Activated CD8-positive, alpha-beta T cell treated with anti-CD3 and anti-CD28 coated beads for 36 hours (primary cell): ENCODE results near the gene SPNS2. TPM values are rescaled to one million over a fixed set of nuclear protein-coding genes. Genes with fewer than 3 reads are reported as not detected.

Source experiments
- ATAC-seq: fragments of 200-7000 bp; cut with Tn5 transposase; one replicate; pipeline ENCODE4 v1.10.0; 2021; ENCODE audit warnings: mild to moderate bottlenecking, moderate library complexity
- CTCF ChIA-PET: fragments of 350-600 bp; sonication (Branson Sonifier 250); formaldehyde crosslinking; loops from one replicate; lab custom pipeline; 2021; ENCODE audit warnings: antibody characterized with exemption; lab: Charles Lee
- POLR2A ChIA-PET: fragments of 350-600 bp; sonication (Branson Sonifier 250); formaldehyde crosslinking; loops from one replicate; lab custom pipeline; 2021; ENCODE audit warnings: antibody characterized with exemption; lab: Charles Lee
- DNase-seq: peaks from one replicate; pipeline ENCODE4 v3.0.0-alpha.2; 2020
- H3K27ac Mint-ChIP-seq: one replicate; pipeline ENCODE4 v1.8.0; 2021; ENCODE audit warnings: mild to moderate bottlenecking, mixed read lengths
- H3K27me3 Mint-ChIP-seq: one replicate; pipeline ENCODE4 v1.8.0; 2021; ENCODE audit warnings: mixed read lengths
- H3K36me3 Mint-ChIP-seq: one replicate; pipeline ENCODE4 v1.8.0; 2021; ENCODE audit warnings: low read depth, mixed read lengths
- H3K4me1 Mint-ChIP-seq: one replicate; pipeline ENCODE4 v1.8.0; 2021; ENCODE audit warnings: low read depth, mixed read lengths
- H3K4me3 Mint-ChIP-seq: one replicate; pipeline ENCODE4 v1.8.0; 2021; ENCODE audit warnings: mild to moderate bottlenecking, moderate library complexity, mixed read lengths
- H3K9me3 Mint-ChIP-seq: one replicate; pipeline ENCODE4 v1.8.0; 2021; ENCODE audit warnings: mixed read lengths
- intact Hi-C: fragments of 100-400 bp; cut with micrococcal nuclease; formaldehyde crosslinking; loops from one replicate; pipeline ENCODE4 v1.10.0; 2022
- total RNA-seq, 2 experiments: library from RNA; stranded (reverse); gene quantifications; one replicate each; pipeline ENCODE4 v1.2.3, GENCODE V29; 2021
- TF ChIP-seq, protein P1 (sequence below): fragments of 200-600 bp; IDR thresholded peaks from one replicate; pipeline ENCODE4 v1.8.0; 2022; ENCODE audit warnings: antibody characterized with exemption, mild to moderate bottlenecking

The SPNS2 gene
- total RNA-seq, 2 experiments from 2014 or later = 0.95 to 1.2 TPM

DNA sequence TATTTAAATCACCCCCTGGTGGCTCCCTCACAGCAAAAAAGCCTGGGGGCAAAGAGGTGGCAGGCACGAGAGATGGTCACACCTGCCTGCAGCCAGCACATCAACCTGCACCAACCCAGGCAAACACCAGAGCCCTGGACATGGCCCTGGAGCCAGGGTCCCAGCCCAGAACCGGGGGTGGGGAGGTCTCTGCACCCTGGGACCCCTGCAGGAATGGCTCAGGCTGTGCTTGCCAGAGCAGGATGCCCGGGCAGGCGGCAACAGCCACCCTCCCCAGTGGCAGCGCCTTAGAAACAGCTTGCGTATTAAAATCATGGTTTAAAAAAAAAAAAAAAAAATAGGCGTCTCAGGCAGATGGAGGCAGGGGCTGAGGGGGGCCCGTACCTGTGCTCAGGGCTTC lies 40.3 kb downstream of the SPNS2 start:
- CTCF ChIA-PET = no interaction called here
- H3K4me3 Mint-ChIP-seq = no peak overlapping the region
- intact Hi-C loops = loop anchor here (10.0 kb wide), 1 partner anchor 114 kb away; no protein-coding TSS in a partner anchor
- H3K27me3 Mint-ChIP-seq = no peaks in the 10 kb centered on the region
- DNase-seq = no peak
- no peak overlapping the region for H3K27ac Mint-ChIP-seq
- no peak for ATAC-seq
- no peaks in the 10 kb centered on the region for H3K9me3 Mint-ChIP-seq
- peaks cover 10% of the 10 kb centered on the region for H3K36me3 Mint-ChIP-seq
- H3K4me1 Mint-ChIP-seq = no peaks in the 10 kb centered on the region
- POLR2A ChIA-PET = interaction anchor here (5.7 kb wide), 1 partner anchor 12 kb away, joined by 45 read pairs; no protein-coding TSS in a partner anchor
- TF ChIP-seq, protein P1, sequence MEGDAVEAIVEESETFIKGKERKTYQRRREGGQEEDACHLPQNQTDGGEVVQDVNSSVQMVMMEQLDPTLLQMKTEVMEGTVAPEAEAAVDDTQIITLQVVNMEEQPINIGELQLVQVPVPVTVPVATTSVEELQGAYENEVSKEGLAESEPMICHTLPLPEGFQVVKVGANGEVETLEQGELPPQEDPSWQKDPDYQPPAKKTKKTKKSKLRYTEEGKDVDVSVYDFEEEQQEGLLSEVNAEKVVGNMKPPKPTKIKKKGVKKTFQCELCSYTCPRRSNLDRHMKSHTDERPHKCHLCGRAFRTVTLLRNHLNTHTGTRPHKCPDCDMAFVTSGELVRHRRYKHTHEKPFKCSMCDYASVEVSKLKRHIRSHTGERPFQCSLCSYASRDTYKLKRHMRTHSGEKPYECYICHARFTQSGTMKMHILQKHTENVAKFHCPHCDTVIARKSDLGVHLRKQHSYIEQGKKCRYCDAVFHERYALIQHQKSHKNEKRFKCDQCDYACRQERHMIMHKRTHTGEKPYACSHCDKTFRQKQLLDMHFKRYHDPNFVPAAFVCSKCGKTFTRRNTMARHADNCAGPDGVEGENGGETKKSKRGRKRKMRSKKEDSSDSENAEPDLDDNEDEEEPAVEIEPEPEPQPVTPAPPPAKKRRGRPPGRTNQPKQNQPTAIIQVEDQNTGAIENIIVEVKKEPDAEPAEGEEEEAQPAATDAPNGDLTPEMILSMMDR = no peak

DNA sequence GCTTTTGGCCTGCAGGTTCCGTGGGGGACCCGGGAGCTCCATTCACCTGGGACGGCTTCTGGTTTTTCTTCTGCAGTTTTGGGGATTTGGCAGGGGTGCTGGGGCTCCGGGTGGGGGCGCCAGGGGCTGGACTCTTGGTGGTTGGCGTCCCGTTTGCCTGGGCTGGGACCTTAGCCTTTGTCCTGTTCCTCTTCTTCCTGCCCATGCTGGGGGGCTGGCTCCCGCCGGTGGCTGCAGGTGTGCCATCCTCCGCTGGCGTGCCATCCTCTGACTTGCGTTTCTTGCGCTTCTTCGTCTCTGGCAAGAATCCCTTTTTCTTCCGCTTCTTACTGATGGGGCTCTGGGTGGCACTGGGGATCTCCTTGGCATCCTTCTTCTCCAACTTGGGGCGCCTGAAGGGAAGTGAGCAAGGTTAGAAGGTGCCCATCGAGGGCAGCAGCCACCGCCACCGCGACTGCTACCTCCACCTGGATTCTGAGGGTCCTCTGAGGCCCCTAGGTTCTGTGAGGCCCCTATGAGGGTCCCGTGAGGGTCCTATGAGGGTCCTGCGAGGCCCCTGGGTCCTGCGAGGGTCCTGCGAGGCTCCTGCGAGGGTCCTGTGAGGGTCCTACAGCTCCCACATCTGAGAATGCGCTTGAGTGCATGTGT lies 41.0 kb downstream of the SPNS2 start:
- ChIA-PET POLR2A (interaction anchor here (5.7 kb wide), 1 partner anchor 11 kb away, joined by 45 read pairs; no protein-coding TSS in a partner anchor), CTCF (no interaction called here)
- no peak for DNase-seq
- TF ChIP-seq, protein P1 = no peak
- Mint-ChIP-seq H3K27me3 (no peaks in the 10 kb centered on the region), H3K27ac (no peak overlapping the region), H3K4me3 (no peak overlapping the region), H3K4me1 (no peaks in the 10 kb centered on the region), H3K9me3 (no peaks in the 10 kb centered on the region), H3K36me3 (peaks cover 11% of the 10 kb centered on the region)
- ATAC-seq = no peak
- intact Hi-C loops = loop anchor here (10.0 kb wide), 1 partner anchor 115 kb away; no protein-coding TSS in a partner anchor

DNA sequence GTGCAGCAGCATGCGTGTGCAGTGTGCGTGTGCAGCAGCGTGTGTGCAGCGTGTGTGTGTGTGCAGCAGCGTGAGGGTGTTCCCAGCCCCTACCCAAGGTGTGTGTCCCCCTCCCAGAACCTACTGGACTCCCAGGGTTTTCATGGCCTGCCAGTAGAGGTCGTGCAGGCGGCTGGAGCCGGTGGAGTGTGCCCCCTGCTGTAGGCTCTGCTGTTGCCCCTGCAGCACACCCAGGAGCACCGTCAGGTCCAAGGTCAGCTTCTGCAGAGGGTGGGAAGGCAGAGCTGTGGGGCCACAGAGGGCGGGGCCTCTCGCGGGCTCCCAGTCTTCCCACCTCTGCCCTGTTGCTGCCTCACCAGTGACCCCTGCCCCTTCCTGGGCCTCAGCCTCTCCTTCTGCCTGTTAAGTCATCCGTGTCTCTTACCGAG lies 41.6 kb downstream of the SPNS2 start:
- H3K27ac Mint-ChIP-seq = no peak overlapping the region
- TF ChIP-seq, protein P1 = no peak
- H3K4me3 Mint-ChIP-seq = no peak overlapping the region
- POLR2A ChIA-PET = interaction anchor here (5.7 kb wide), 1 partner anchor 10 kb away, joined by 45 read pairs; no protein-coding TSS in a partner anchor
- H3K9me3 Mint-ChIP-seq = no peaks in the 10 kb centered on the region
- H3K27me3 Mint-ChIP-seq = no peaks in the 10 kb centered on the region
- H3K36me3 Mint-ChIP-seq = peaks cover 14% of the 10 kb centered on the region
- DNase-seq (no peak), ATAC-seq (no peak)
- intact Hi-C loops = no loop called here
- CTCF ChIA-PET = no interaction called here
- H3K4me1 Mint-ChIP-seq = no peaks in the 10 kb centered on the region

DNA sequence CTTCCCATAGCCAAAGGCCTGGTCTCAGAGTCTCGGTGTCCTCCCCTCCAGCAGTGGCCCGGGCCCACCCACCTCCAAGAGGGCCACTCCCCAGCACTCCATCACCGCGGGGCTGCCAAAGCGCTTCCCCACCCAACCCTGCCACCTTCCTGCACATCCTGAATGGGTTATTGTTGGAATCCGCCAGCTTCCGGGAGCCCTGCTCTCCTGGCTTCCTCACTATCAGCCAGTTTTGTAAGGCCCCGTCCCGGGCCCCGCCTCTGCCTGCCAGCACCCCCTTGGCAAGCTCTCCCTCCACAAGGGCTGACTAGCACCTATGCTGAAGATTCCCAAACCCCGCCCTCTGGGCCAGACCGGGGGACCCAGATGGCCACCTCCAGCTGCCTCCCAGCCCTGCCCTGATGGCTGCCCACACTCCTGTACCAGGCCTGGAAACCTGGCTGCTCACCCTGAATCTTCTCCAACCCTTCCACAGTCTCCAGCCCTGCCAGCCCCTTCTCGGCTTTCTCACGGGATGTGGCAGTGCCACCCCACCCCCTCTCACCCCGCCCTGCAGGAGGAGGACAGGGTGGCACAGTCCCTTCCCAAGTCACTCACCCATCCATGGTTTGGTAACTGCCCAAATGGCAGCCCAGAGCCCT lies 42.1 kb downstream of the SPNS2 start:
- CTCF ChIA-PET = no interaction called here

More for the DNA sequence above, 42.1 kb downstream of the SPNS2 start:
- H3K9me3 Mint-ChIP-seq = no peaks in the 10 kb centered on the region
- ATAC-seq = no peak
- H3K36me3 Mint-ChIP-seq = peaks cover 14% of the 10 kb centered on the region
- H3K27ac Mint-ChIP-seq = no peak overlapping the region
- TF ChIP-seq, protein P1 = no peak
- intact Hi-C loops = no loop called here
- POLR2A ChIA-PET = interaction anchor here (2.6 to 5.7 kb wide), 2 partner anchors 10 to 13 kb away, joined by 8 to 45 read pairs; no protein-coding TSS in a partner anchor
- H3K4me1 Mint-ChIP-seq = no peaks in the 10 kb centered on the region
- no peak overlapping the region for H3K4me3 Mint-ChIP-seq
- DNase-seq = no peak
- no peaks in the 10 kb centered on the region for H3K27me3 Mint-ChIP-seq
